SK-N-SH treated with all-trans-retinoic acid at 6 μM for 48 hours (cell line): ENCODE data around the gene MEA1.

ENCODE experiments used
- ATAC-seq: fragments of 200-7000 bp; cut with Tn5 transposase; 3 replicates; pipeline ENCODE4 v1.9.1; 2020; ENCODE audit warnings: mild to moderate bottlenecking, moderate library complexity
- ARNTL ChIP-seq: fragments of 450-650 bp; formaldehyde crosslinking; IDR thresholded peaks from 2 replicates; pipeline ENCODE4 v1.5.0; 2020; ENCODE audit warnings: low read depth, mild to moderate bottlenecking, moderate library complexity, borderline replicate concordance
- BACH2 ChIP-seq: fragments of 250-450 bp; sonication (Bioruptor Pico); IDR thresholded peaks from 2 replicates; pipeline ENCODE4 v1.9.0; 2021; ENCODE audit warnings: mild to moderate bottlenecking, borderline replicate concordance
- CSDC2 ChIP-seq: fragments of 250-450 bp; sonication (Bioruptor Pico); IDR thresholded peaks from 2 replicates; pipeline ENCODE4 v1.5.0; 2020; ENCODE audit warnings: mild to moderate bottlenecking, moderate library complexity
- ESRRG ChIP-seq: fragments of 250-450 bp; sonication (Bioruptor Pico); IDR thresholded peaks from 2 replicates; pipeline ENCODE4 v1.6.1; 2021; ENCODE audit warnings: mild to moderate bottlenecking
- GLIS3 ChIP-seq: fragments of 250-450 bp; sonication (Bioruptor Pico); IDR thresholded peaks from 2 replicates; pipeline ENCODE4 v1.5.0; 2020; ENCODE audit warnings: mild to moderate bottlenecking, moderate library complexity
- ISL1 ChIP-seq: fragments of 250-450 bp; sonication (Bioruptor Pico); IDR thresholded peaks from 2 replicates; pipeline ENCODE4 v2.1.2; 2022; ENCODE audit warnings: mild to moderate bottlenecking, moderate library complexity
- OSR1 ChIP-seq: fragments of 250-450 bp; sonication (Bioruptor Pico); IDR thresholded peaks from 2 replicates; pipeline ENCODE4 v1.8.0; 2022; ENCODE audit warnings: moderate library complexity, mild to moderate bottlenecking, inconsistent platforms
- PPARA ChIP-seq: fragments of 250-450 bp; sonication (Bioruptor Pico); IDR thresholded peaks from 2 replicates; pipeline ENCODE4 v1.5.0; 2020; ENCODE audit warnings: mild to moderate bottlenecking, borderline replicate concordance
- SNAI2 ChIP-seq: fragments of 250-450 bp; sonication (Bioruptor Pico); IDR thresholded peaks from 2 replicates; pipeline ENCODE4 v1.5.0; 2020; ENCODE audit warnings: mild to moderate bottlenecking, moderate library complexity
- TCF4 ChIP-seq: fragments of 250-450 bp; sonication (Bioruptor Pico); IDR thresholded peaks from 2 replicates; pipeline ENCODE4 v1.8.0; 2021; ENCODE audit warnings: mild to moderate bottlenecking, moderate library complexity, borderline replicate concordance
- TOX ChIP-seq: fragments of 250-450 bp; sonication (Bioruptor Pico); IDR thresholded peaks from 2 replicates; pipeline ENCODE4 v1.8.0; 2021; ENCODE audit warnings: mild to moderate bottlenecking, moderate library complexity, borderline replicate concordance
- ZC3H10 ChIP-seq: fragments of 250-450 bp; sonication (Bioruptor Pico); IDR thresholded peaks from 2 replicates; pipeline ENCODE4 v1.5.1; 2021; ENCODE audit warnings: mild to moderate bottlenecking, moderate library complexity
- ZFP3 ChIP-seq: fragments of 250-450 bp; sonication (Bioruptor Pico); IDR thresholded peaks from 2 replicates; pipeline ENCODE4 v1.5.0; 2020; ENCODE audit warnings: mild to moderate bottlenecking, moderate library complexity
- ZFP30 ChIP-seq: fragments of 450-650 bp; formaldehyde crosslinking; IDR thresholded peaks from 2 replicates; pipeline ENCODE4 v1.5.0; 2022; ENCODE audit warnings: mild to moderate bottlenecking, moderate library complexity
- ZNF565 ChIP-seq: fragments of 450-650 bp; formaldehyde crosslinking; conservative IDR thresholded peaks from 2 replicates; pipeline ENCODE4 v1.5.0; 2020; ENCODE audit warnings: low read depth, mild to moderate bottlenecking, moderate library complexity
- TF ChIP-seq, protein P1 (sequence below): fragments of 250-450 bp; sonication (Bioruptor Pico); IDR thresholded peaks from 2 replicates; pipeline ENCODE4 v1.5.1; 2021; ENCODE audit warnings: mild to moderate bottlenecking, moderate library complexity
- TF ChIP-seq, protein P2 (sequence below): fragments of 250-450 bp; sonication (Bioruptor Pico); IDR thresholded peaks from 2 replicates; pipeline ENCODE4 v1.5.1; 2020; ENCODE audit warnings: low read depth, mild to moderate bottlenecking, moderate library complexity
- TF ChIP-seq, protein P3 (sequence below): fragments of 250-450 bp; sonication (Bioruptor Pico); IDR thresholded peaks from 2 replicates; pipeline ENCODE4 v1.8.0; 2020; ENCODE audit warnings: mild to moderate bottlenecking, moderate library complexity, borderline replicate concordance
- TF ChIP-seq, protein P4 (sequence below): fragments of 250-450 bp; sonication (Bioruptor Pico); IDR thresholded peaks from 2 replicates; pipeline ENCODE4 v1.5.0; 2020; ENCODE audit warnings: mild to moderate bottlenecking, moderate library complexity

Gene MEA1

DNA sequence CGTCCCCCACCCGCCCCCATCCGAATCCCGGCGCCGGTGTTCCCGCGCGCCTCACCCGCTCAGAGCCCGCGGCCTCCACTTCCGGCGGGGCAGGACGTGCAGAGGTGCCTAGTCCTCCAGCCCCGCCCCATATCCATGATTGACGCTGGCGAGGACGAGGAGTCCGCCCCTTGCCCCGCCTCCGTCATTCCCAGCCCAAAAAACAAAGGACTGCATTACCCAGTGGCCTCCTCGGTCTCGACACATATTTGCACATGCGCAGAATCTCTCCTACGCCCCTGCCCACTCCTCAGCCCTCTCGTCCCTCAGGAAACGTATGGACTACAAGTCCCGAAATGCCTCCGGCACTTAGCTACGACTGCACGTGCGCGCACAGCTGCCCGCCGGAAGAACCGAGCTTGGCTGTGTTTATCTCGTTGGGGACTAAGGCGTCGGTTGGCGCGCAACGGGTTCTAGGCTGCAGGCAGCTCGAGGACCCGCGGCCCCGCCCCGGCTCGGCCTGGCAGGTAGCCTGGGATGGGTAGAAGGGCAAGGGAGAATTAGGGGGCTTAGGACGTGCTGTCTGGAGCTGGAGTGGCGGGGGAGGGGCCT, at the start of gene MEA1, which contains the start of gene KLHDC3:
Gene MEA1 (minus strand): TSS at position 104 of the 591 bp plus-strand sequence. CDS start 133 bp downstream, outside the sequence.
Gene KLHDC3 (plus strand): TSS at position 407 of the 591 bp plus-strand sequence. CDS start 2,944 bp downstream, outside the sequence.
- TF ChIP-seq TCF4 (CRISPR knock-in tag) (no peak), TOX (CRISPR knock-in tag) (no peak), ZFP30 (CRISPR knock-in tag) (no peak), CSDC2 (CRISPR knock-in tag) (no peak), SNAI2 (CRISPR knock-in tag) (no peak), ISL1 (no peak), ZC3H10 (CRISPR knock-in tag) (no peak), GLIS3 (CRISPR knock-in tag) (no peak), ZFP3 (CRISPR knock-in tag) (no peak)
- TF ChIP-seq, protein P1, sequence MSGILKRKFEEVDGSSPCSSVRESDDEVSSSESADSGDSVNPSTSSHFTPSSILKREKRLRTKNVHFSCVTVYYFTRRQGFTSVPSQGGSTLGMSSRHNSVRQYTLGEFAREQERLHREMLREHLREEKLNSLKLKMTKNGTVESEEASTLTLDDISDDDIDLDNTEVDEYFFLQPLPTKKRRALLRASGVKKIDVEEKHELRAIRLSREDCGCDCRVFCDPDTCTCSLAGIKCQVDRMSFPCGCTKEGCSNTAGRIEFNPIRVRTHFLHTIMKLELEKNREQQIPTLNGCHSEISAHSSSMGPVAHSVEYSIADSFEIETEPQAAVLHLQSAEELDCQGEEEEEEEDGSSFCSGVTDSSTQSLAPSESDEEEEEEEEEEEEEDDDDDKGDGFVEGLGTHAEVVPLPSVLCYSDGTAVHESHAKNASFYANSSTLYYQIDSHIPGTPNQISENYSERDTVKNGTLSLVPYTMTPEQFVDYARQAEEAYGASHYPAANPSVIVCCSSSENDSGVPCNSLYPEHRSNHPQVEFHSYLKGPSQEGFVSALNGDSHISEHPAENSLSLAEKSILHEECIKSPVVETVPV (CRISPR knock-in tag), result no peak
- TF ChIP-seq, protein P2, sequence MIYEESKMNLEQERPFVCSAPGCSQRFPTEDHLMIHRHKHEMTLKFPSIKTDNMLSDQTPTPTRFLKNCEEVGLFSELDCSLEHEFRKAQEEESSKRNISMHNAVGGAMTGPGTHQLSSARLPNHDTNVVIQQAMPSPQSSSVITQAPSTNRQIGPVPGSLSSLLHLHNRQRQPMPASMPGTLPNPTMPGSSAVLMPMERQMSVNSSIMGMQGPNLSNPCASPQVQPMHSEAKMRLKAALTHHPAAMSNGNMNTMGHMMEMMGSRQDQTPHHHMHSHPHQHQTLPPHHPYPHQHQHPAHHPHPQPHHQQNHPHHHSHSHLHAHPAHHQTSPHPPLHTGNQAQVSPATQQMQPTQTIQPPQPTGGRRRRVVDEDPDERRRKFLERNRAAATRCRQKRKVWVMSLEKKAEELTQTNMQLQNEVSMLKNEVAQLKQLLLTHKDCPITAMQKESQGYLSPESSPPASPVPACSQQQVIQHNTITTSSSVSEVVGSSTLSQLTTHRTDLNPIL (CRISPR knock-in tag), result no peak
- TF ChIP-seq, all 23 proteins: peak for 0
- ATAC-seq, result peak; percentile 93

DNA sequence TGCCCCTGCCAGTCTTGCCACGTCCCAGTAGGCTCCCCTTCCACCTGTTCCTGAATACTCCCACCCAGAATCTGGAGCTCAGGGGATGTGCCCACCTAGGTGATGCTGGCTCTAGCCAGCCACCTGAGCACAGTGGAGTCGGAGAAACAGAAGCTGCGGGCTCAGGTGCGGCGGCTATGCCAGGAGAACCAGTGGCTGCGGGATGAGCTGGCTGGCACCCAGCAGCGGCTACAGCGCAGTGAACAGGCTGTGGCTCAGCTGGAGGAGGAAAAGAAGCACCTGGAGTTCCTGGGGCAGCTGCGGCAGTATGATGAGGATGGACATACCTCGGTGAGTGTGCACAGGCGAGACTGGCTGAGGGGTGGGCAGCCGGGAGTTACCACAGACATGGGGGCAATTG, 49.1 kb upstream of the MEA1 start:
- TF ChIP-seq, protein P1 (CRISPR knock-in tag), result no peak
- TF ChIP-seq TCF4 (CRISPR knock-in tag) (no peak), ZNF565 (CRISPR knock-in tag) (no peak), TOX (CRISPR knock-in tag) (no peak), OSR1 (no peak), ZFP30 (CRISPR knock-in tag) (no peak)
- TF ChIP-seq, protein P2 (CRISPR knock-in tag), result no peak
- no peak for ATAC-seq

DNA sequence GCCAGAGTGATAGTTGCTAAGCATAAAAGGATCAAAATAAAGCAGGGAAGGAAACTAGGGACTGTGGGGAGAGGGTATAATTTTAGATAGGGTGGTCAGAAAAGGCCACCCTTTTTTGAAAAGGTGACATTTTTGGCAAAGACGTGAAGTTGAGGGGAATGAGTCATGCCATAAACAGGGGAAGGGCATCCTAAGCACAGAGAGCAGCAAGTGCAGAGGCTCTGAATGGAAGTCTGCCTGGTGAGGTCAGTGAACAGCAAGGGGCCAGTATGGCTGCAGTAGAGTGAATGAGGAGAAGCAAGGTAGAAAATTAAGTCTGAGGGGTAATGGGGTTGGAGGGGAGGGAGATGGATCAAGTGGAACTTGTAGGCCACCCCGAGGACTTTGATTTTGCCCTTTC, 48.1 kb upstream of the MEA1 start:
- ATAC-seq, result no peak
- TF ChIP-seq ZFP30 (CRISPR knock-in tag), result no peak
- no peak for TF ChIP-seq ESRRG (CRISPR knock-in tag)
- no peak for TF ChIP-seq ZNF565 (CRISPR knock-in tag)
- TF ChIP-seq OSR1, result no peak
- TF ChIP-seq ARNTL (CRISPR knock-in tag), result no peak
- TF ChIP-seq GLIS3 (CRISPR knock-in tag), result no peak

DNA sequence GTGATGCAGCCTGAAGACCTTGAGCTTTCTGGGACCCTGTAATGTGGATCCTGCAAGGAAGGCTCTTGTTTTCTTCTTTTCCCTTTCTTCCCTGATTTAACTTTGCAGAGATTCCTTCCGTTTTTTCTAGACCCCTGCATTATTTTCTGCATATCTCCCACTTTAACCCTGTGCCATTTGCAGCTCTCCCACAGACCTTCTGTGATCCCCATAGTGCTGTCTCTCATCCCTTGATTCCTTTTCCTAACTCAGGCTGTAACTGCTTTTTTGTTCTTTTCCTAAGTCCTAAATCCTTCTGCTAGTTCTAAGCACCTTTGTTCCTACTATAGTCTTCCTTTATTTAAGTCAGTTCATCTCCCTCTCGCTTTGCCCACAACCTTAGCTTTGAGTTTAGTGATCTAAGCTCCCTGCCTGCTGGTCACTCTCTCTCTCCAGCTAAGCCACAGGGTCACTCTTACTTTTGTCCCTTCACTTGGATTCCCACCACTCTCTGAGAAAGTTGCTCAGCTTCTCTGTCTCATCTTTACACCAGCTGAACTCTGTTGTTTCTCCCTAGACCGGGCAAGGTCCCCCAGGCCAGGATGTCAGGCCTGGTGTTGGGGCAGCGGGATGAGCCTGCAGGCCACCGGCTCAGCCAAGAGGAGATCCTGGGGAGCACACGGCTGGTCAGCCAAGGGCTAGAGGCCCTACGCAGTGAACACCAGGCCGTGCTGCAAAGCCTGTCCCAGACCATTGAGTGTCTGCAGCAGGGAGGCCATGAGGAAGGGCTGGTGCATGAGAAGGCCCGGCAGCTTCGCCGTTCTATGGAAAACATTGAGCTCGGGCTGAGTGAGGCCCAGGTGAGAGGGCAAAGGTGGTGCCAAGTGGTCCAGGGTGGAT, 47.2 kb upstream of the MEA1 start:
- no peak for ATAC-seq
- TF ChIP-seq PPARA, result no peak
- TF ChIP-seq TCF4 (CRISPR knock-in tag), result no peak
- no peak for TF ChIP-seq CSDC2 (CRISPR knock-in tag)
- TF ChIP-seq ZFP30 (CRISPR knock-in tag), result no peak
- TF ChIP-seq BACH2 (CRISPR knock-in tag), result no peak
- TF ChIP-seq OSR1, result no peak
- TF ChIP-seq, protein P3, sequence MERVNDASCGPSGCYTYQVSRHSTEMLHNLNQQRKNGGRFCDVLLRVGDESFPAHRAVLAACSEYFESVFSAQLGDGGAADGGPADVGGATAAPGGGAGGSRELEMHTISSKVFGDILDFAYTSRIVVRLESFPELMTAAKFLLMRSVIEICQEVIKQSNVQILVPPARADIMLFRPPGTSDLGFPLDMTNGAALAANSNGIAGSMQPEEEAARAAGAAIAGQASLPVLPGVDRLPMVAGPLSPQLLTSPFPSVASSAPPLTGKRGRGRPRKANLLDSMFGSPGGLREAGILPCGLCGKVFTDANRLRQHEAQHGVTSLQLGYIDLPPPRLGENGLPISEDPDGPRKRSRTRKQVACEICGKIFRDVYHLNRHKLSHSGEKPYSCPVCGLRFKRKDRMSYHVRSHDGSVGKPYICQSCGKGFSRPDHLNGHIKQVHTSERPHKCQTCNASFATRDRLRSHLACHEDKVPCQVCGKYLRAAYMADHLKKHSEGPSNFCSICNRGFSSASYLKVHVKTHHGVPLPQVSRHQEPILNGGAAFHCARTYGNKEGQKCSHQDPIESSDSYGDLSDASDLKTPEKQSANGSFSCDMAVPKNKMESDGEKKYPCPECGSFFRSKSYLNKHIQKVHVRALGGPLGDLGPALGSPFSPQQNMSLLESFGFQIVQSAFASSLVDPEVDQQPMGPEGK, result no peak
- TF ChIP-seq, protein P1 (CRISPR knock-in tag), result no peak
- TF ChIP-seq, protein P4, sequence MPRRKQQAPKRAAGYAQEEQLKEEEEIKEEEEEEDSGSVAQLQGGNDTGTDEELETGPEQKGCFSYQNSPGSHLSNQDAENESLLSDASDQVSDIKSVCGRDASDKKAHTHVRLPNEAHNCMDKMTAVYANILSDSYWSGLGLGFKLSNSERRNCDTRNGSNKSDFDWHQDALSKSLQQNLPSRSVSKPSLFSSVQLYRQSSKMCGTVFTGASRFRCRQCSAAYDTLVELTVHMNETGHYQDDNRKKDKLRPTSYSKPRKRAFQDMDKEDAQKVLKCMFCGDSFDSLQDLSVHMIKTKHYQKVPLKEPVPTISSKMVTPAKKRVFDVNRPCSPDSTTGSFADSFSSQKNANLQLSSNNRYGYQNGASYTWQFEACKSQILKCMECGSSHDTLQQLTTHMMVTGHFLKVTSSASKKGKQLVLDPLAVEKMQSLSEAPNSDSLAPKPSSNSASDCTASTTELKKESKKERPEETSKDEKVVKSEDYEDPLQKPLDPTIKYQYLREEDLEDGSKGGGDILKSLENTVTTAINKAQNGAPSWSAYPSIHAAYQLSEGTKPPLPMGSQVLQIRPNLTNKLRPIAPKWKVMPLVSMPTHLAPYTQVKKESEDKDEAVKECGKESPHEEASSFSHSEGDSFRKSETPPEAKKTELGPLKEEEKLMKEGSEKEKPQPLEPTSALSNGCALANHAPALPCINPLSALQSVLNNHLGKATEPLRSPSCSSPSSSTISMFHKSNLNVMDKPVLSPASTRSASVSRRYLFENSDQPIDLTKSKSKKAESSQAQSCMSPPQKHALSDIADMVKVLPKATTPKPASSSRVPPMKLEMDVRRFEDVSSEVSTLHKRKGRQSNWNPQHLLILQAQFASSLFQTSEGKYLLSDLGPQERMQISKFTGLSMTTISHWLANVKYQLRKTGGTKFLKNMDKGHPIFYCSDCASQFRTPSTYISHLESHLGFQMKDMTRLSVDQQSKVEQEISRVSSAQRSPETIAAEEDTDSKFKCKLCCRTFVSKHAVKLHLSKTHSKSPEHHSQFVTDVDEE (CRISPR knock-in tag), result no peak
- TF ChIP-seq ARNTL (CRISPR knock-in tag), result no peak
